ENCODE data around the gene SLC35A5. TPM values are rescaled to one million over a fixed set of nuclear protein-coding genes. Genes with fewer than 3 reads are reported as not detected.

SLC35A5 gene
- total RNA-seq, 2 experiments from 2014 or later = 14.7 to 15.3 TPM

DNA sequence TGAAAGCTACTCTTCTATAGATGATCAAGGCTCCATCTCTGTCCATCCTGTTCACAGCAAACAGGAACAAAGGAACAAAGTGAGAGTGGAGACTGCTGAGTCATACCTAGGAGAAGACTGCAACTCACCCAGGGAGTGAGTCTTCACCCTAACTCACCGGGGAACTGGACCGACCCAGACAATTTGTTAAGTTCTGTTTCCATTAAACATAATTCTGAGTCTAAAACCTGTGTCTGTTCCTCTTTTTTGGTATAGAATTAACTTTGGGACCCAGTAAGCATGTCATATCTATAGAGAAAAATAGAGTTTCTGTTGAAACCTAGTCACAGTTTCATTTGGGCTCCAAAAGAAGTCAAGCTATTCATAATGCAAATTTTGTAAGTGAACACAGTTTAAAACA is 57.5 kb downstream of the SLC35A5 start:
- CTCF ChIA-PET = no interaction called here
- ATAC-seq (no peak), DNase-seq (no peak)
- no peaks in the 10 kb centered on the region for H3K4me1 Mint-ChIP-seq (ENCODE audit: low read depth)
- TF ChIP-seq, protein P1, sequence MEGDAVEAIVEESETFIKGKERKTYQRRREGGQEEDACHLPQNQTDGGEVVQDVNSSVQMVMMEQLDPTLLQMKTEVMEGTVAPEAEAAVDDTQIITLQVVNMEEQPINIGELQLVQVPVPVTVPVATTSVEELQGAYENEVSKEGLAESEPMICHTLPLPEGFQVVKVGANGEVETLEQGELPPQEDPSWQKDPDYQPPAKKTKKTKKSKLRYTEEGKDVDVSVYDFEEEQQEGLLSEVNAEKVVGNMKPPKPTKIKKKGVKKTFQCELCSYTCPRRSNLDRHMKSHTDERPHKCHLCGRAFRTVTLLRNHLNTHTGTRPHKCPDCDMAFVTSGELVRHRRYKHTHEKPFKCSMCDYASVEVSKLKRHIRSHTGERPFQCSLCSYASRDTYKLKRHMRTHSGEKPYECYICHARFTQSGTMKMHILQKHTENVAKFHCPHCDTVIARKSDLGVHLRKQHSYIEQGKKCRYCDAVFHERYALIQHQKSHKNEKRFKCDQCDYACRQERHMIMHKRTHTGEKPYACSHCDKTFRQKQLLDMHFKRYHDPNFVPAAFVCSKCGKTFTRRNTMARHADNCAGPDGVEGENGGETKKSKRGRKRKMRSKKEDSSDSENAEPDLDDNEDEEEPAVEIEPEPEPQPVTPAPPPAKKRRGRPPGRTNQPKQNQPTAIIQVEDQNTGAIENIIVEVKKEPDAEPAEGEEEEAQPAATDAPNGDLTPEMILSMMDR (IDR thresholded peaks at IDR 0.05) = no peak
- no peaks in the 10 kb centered on the region for H3K9me3 Mint-ChIP-seq
- H3K36me3 Mint-ChIP-seq (ENCODE audit: low read depth) = no peaks in the 10 kb centered on the region
- H3K4me3 Mint-ChIP-seq = no peak overlapping the region
- H3K27me3 Mint-ChIP-seq = peaks cover 8% of the 10 kb centered on the region
- no peak overlapping the region for H3K27ac Mint-ChIP-seq
- intact Hi-C loops (cut with micrococcal nuclease) = no loop called here
- POLR2A ChIA-PET = interaction anchor here (0.6 to 1.3 kb wide), 2 partner anchors 28 to 49 kb away, joined by 3 read pairs; no protein-coding TSS in a partner anchor

DNA sequence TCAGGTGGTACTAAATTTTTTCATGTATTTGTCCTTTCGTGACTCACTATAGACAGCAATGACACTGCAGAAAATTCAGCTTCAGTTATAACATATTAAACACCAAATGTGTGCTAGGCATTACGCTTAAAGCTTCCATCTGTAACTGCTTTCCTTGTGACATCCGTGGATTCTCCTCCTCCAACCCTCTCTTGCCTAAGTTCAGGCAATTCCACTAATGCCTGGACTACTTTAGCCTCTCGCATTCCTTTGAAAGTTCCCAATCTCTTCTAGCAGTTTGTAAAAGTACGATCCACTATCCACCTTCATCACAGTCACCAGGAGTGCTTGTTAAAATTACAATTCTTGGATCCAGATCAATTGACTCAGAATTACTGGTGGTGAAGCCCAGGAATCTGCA is 61.4 kb downstream of the SLC35A5 start:
- no peak for DNase-seq
- POLR2A ChIA-PET = no interaction called here
- intact Hi-C loops (cut with micrococcal nuclease) = no loop called here
- TF ChIP-seq, protein P1 (IDR thresholded peaks at IDR 0.05) = no peak
- CTCF ChIA-PET = no interaction called here
- Mint-ChIP-seq H3K4me1 (ENCODE audit: low read depth) (no peaks in the 10 kb centered on the region), H3K4me3 (no peak overlapping the region), H3K27ac (no peak overlapping the region), H3K36me3 (ENCODE audit: low read depth) (no peaks in the 10 kb centered on the region), H3K9me3 (no peaks in the 10 kb centered on the region), H3K27me3 (peaks cover 8% of the 10 kb centered on the region)
- ATAC-seq = no peak

DNA sequence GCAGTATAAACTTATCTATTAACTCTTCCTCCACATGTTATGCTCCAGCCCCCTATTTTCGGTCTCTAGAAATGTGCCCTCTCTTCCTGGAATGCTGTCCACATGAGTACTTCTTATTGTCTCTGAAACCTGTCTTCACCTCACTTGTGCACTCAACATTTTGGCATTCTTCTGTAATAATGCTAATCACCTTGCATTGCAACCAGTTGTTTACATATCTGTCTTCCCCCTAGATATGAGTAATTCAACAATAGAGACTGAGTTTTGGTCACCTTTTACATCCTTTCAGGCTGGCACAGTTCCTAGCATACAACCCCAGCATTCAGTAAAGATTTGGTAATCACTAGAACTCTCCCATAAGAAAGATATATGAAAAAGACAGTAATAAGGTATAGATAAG is 61.9 kb downstream of the SLC35A5 start:
- no peaks in the 10 kb centered on the region for H3K36me3 Mint-ChIP-seq (ENCODE audit: low read depth)
- no peaks in the 10 kb centered on the region for H3K4me1 Mint-ChIP-seq (ENCODE audit: low read depth)
- POLR2A ChIA-PET = no interaction called here
- intact Hi-C loops (cut with micrococcal nuclease) = no loop called here
- DNase-seq (no peak), ATAC-seq (no peak)
- H3K27me3 Mint-ChIP-seq = peaks cover 8% of the 10 kb centered on the region
- TF ChIP-seq, protein P1 (IDR thresholded peaks at IDR 0.05) = no peak
- H3K27ac Mint-ChIP-seq = no peak overlapping the region
- H3K9me3 Mint-ChIP-seq = no peaks in the 10 kb centered on the region
- H3K4me3 Mint-ChIP-seq = no peak overlapping the region
- CTCF ChIA-PET = no interaction called here

DNA sequence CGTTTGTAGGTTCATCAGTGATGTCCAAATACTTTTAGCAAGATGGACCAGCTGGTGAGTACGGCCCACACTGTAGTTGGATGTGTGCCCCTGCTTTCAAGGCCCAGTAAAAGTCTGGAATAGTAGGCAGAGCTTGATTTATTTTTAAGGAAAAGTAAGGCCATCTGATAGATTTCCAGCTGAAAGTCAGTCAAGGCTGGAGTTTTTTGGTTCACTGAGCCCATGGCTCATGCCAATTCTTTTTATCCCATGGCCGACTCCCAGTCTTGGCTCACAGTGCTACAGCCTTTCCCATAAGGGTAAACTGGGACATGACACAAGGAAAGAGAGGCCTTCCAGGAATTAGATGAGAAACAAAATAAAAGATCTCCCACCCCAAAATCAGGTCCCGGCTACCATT is 65.6 kb downstream of the SLC35A5 start:
- DNase-seq = no peak
- CTCF ChIA-PET = interaction anchor here (1.2 to 1.4 kb wide), 2 partner anchors 10 to 14 kb away, joined by 4 to 5 read pairs; no protein-coding TSS in a partner anchor
- intact Hi-C loops (cut with micrococcal nuclease) = no loop called here
- POLR2A ChIA-PET = no interaction called here
- Mint-ChIP-seq H3K4me1 (ENCODE audit: low read depth) (no peaks in the 10 kb centered on the region), H3K4me3 (no peak overlapping the region), H3K9me3 (no peaks in the 10 kb centered on the region), H3K27ac (no peak overlapping the region), H3K27me3 (peaks cover 5% of the 10 kb centered on the region), H3K36me3 (ENCODE audit: low read depth) (no peaks in the 10 kb centered on the region)
- no peak for ATAC-seq
- TF ChIP-seq, protein P1 (IDR thresholded peaks at IDR 0.05) = no peak

DNA sequence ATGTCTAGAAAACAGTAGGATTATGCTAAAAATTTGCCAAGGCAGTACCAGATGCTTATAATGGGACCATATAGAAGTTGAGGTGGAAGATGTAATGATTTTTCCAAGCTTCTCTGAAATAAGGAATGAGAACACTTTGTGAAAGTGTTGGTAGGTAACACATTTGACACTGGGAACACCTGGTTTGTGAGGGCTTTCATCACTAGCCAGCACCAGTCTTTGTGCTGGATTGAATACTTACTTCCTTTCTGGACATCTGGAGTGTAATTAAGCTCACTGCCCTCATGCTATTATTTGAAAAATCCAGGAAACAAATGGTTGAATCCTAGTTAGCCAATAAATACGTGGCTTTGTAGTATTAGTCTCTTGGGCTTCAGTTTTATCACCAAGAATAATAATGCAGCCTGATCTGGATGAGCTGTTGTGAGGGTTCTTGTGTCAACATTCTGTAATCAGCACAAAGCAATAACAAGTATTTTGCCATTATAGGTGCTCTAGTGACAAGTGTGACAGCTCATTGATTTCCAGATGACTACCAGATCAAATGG is 66.1 kb downstream of the SLC35A5 start:
- H3K27ac Mint-ChIP-seq = no peak overlapping the region
- ChIA-PET POLR2A (no interaction called here), CTCF (interaction anchor here (1.2 to 1.4 kb wide), 2 partner anchors 9 to 15 kb away, joined by 4 to 5 read pairs; no protein-coding TSS in a partner anchor)
- TF ChIP-seq, protein P1 (IDR thresholded peaks at IDR 0.05) = no peak
- intact Hi-C loops (cut with micrococcal nuclease) = no loop called here
- H3K36me3 Mint-ChIP-seq (ENCODE audit: low read depth) = no peaks in the 10 kb centered on the region
- no peak for ATAC-seq
- H3K27me3 Mint-ChIP-seq = peaks cover 5% of the 10 kb centered on the region
- no peak overlapping the region for H3K4me3 Mint-ChIP-seq
- no peak for DNase-seq
- no peaks in the 10 kb centered on the region for H3K9me3 Mint-ChIP-seq
- H3K4me1 Mint-ChIP-seq (ENCODE audit: low read depth) = no peaks in the 10 kb centered on the region

Data from activated CD8-positive, alpha-beta T cell treated with anti-CD3 and anti-CD28 coated beads for 36 hours (primary cell).